Kidney (tissue), 14 donors: Measurements from ENCODE around the gene PCNX2. TPM values are rescaled to one million over a fixed set of nuclear protein-coding genes. Genes with fewer than 3 reads are reported as not detected.
A peak's percentile ranks its signal among the peaks of the same experiment; 100 is the strongest.

Experiments
- DNase-seq, 5 donors: peaks; one replicate each; pipeline ENCODE4 v3.0.0-alpha.2; 2013 to 2020
- FAIRE-seq: peaks from 2 replicates; lab custom pipeline; 2012; peaks lifted over from hg19 to GRCh38; lab: Jason Lieb, UNC
- H3K27ac ChIP-seq, 2 donors: one replicate each; pipeline ENCODE4 v1.7.0; 2013; ENCODE audit warnings: low read depth in 2 of 2, low read length in 2 of 2, inconsistent platforms in 1 of 2
- H3K27me3 ChIP-seq: one replicate; pipeline ENCODE4 v1.7.1; 2013; ENCODE audit warnings: low read length, inconsistent platforms; ENCODE audit not compliant: control insufficient read depth, insufficient read depth
- H3K36me3 ChIP-seq, 3 donors: one replicate each; pipeline versions ENCODE4 v1.7.0 to v1.7.1; 2013; ENCODE audit warnings: low read length in 3 of 3, control low read depth in 1 of 3, inconsistent platforms in 1 of 3; ENCODE audit not compliant: insufficient read depth in 3 of 3, control insufficient read depth in 2 of 3
- H3K4me1 ChIP-seq, 3 donors: one replicate each; pipeline versions ENCODE4 v1.7.0 to v1.7.1; 2013; ENCODE audit warnings: low read length in 3 of 3, inconsistent platforms in 1 of 3, low read depth in 1 of 3; ENCODE audit not compliant: control insufficient read depth in 2 of 3, insufficient read depth in 2 of 3
- H3K4me3 ChIP-seq, 3 donors: one replicate each; pipeline versions ENCODE4 v1.7.0 to v1.8.1; 2013; ENCODE audit warnings: low read length in 3 of 3, control low read depth in 1 of 3, inconsistent platforms in 1 of 3
- H3K9ac ChIP-seq, 3 donors: one replicate each; pipeline versions ENCODE4 v1.7.0 to v1.7.1; 2013; ENCODE audit warnings: low read length in 3 of 3, control low read depth in 1 of 3, inconsistent platforms in 1 of 3
- H3K9me3 ChIP-seq, 3 donors: one replicate each; pipeline versions ENCODE4 v1.7.0 to v1.7.1; 2013; ENCODE audit warnings: low read length in 3 of 3, control low read depth in 1 of 3, inconsistent platforms in 1 of 3; ENCODE audit not compliant: control insufficient read depth in 2 of 3, insufficient read depth in 1 of 3
- CTCF ChIP-seq: IDR thresholded peaks from 3 replicates; pipeline ENCODE4 v1.5.1; 2012; ENCODE audit warnings: mild to moderate bottlenecking, moderate library complexity, borderline replicate concordance; ENCODE audit not compliant: insufficient read depth; ENCODE audit errors: extremely low read depth
- intact Hi-C: fragments of 100-400 bp; cut with DNase I; formaldehyde crosslinking; loops from one replicate; pipeline ENCODE4 v1.11.1; 2022
- polyA plus RNA-seq: library from polyadenylated mRNA; stranded (reverse); fragments of 350-450 nt; fragmentation: Illumina TruSeq; extraction: RNeasy Lipid Tissue Mini Kit (QIAGEN cat#74804); gene quantifications from one replicate; pipeline ENCODE4 v1.2.3, GENCODE V29; 2014; ENCODE audit warnings: low read depth, low replicate concordance; ENCODE audit not compliant: insufficient read depth
- total RNA-seq: library from RNA; stranded (reverse); fragmentation: NEBNext Ultra II Directional; extraction: Animal tissue kit (Norgen Biotek cat#: 25700); gene quantifications from one replicate; pipeline ENCODE4 v1.2.1, GENCODE V29; 2021
- donor health status: control.
- donor health status: control.
- donor health status: control.
- donor health status: control.
- donor health status: control.
- donor health status: DM: yes; HTN: yes; CAD: no.
- donor health status: Normal renal cell carcinoma (clear cell type).

PCNX2 gene
- total and polyA plus RNA-seq, 2 donors from 2014 or later = 5.2 to 29.2 TPM

- Histone ChIP-seq H3K9ac (no peak overlapping the region), H3K9me3 (no peaks in the 10 kb centered on the region), H3K36me3 (no peaks in the 10 kb centered on the region), H3K27ac (no peak overlapping the region), H3K27me3 (no peaks in the 10 kb centered on the region), H3K4me1 (peaks cover 0 to 2% (median 0%) of the 10 kb centered on the region in 3 donors), H3K4me3 (no peak overlapping the region)
- no peak for TF ChIP-seq CTCF
- no peak for FAIRE-seq
- no peak for DNase-seq
- intact Hi-C loops = no loop called here
These were observed 1.7 kb downstream of the PCNX2 start for GRCh38 chr1:233293556-233294446.

GRCh38 chr1:233290396-233291034 is 5.0 kb downstream of the PCNX2 start:
- no peak for FAIRE-seq

GRCh38 chr1:233289676-233290075 is 5.8 kb downstream of the PCNX2 start:
- Histone ChIP-seq H3K27me3 (no peaks in the 10 kb centered on the region), H3K9me3 (no peaks in the 10 kb centered on the region), H3K4me1 (no peaks in the 10 kb centered on the region), H3K4me3 (no peak overlapping the region), H3K9ac (no peak overlapping the region), H3K27ac (no peak overlapping the region), H3K36me3 (no peaks in the 10 kb centered on the region)
- no peak for TF ChIP-seq CTCF
- intact Hi-C loops = no loop called here
- FAIRE-seq (no peak), DNase-seq (peak in 1 of 5 donors; percentile 27)

More at GRCh38 chr1:233290396-233291034, 5.0 kb downstream of the PCNX2 start:
- intact Hi-C loops = no loop called here
- H3K36me3 ChIP-seq = no peaks in the 10 kb centered on the region
- H3K27me3 ChIP-seq = no peaks in the 10 kb centered on the region
- TF ChIP-seq CTCF = no peak
- no peak for DNase-seq
- H3K27ac ChIP-seq = no peak overlapping the region
- peaks cover 0 to 2% (median 0%) of the 10 kb centered on the region in 3 donors for H3K4me1 ChIP-seq
- no peak overlapping the region for H3K9ac ChIP-seq
- H3K9me3 ChIP-seq = no peaks in the 10 kb centered on the region
- no peak overlapping the region for H3K4me3 ChIP-seq
